Neutrophil (primary cell): ENCODE results near the gene TASL.

Experiments used
- H3K27ac ChIP-seq: fragments of 200-600 bp; sonication (generic); 2 replicates; pipeline ENCODE4 v1.5.1; 2016; ENCODE audit warnings: mild to moderate bottlenecking, moderate library complexity
- H3K27me3 ChIP-seq: fragments of 200-600 bp; sonication (generic); 2 replicates; pipeline ENCODE4 v1.6.0; 2016; ENCODE audit warnings: mild to moderate bottlenecking
- H3K36me3 ChIP-seq: fragments of 200-600 bp; sonication (generic); 2 replicates; pipeline ENCODE4 v1.5.1; 2017
- H3K4me1 ChIP-seq, 2 experiments: fragments of 200-600 bp in 1 of 2; sonication (generic) in 1 of 2; 1 replicate in 1 of 2; 2 replicates in 1 of 2; pipeline versions ENCODE4 v1.5.1 to v1.6.1; 2013 to 2016; ENCODE audit warnings: low read depth in 1 of 2, low read length in 1 of 2, mild to moderate bottlenecking in 1 of 2, moderate library complexity in 1 of 2; ENCODE audit not compliant: control insufficient read depth in 1 of 2, insufficient read depth in 1 of 2
- H3K4me3 ChIP-seq, 2 experiments: fragments of 200-600 bp in 1 of 2; sonication (generic) in 1 of 2; 1 replicate in 1 of 2; 2 replicates in 1 of 2; pipeline ENCODE4 v1.5.1; 2013 to 2016; ENCODE audit warnings: low read depth in 1 of 2, low read length in 1 of 2, mild to moderate bottlenecking in 1 of 2, moderate library complexity in 1 of 2
- H3K9me3 ChIP-seq: fragments of 200-600 bp; sonication (generic); 2 replicates; pipeline ENCODE4 v1.5.1; 2016
- CTCF ChIP-seq: fragments of 200-600 bp; sonication (generic); IDR thresholded peaks from 2 replicates; pipeline ENCODE4 v1.5.1; 2016; ENCODE audit warnings: antibody characterized with exemption

Gene TASL

GRCh38 chrX:30618160-30618765 lies 40.7 kb upstream of the TASL start:
- H3K4me3 ChIP-seq = no peak overlapping the region
- H3K27ac ChIP-seq = no peak overlapping the region
- no peaks in the 10 kb centered on the region for H3K36me3 ChIP-seq
- no peak for TF ChIP-seq CTCF
- peaks cover 5 to 8% of the 10 kb centered on the region in 2 experiments for H3K4me1 ChIP-seq
- no peaks in the 10 kb centered on the region for H3K27me3 ChIP-seq
- no peaks in the 10 kb centered on the region for H3K9me3 ChIP-seq

- Histone ChIP-seq H3K36me3 (no peaks in the 10 kb centered on the region), H3K27me3 (no peaks in the 10 kb centered on the region), H3K27ac (no peak overlapping the region), H3K9me3 (no peaks in the 10 kb centered on the region), H3K4me1 (peaks cover 23 to 33% of the 10 kb centered on the region in 2 experiments), H3K4me3 (no peak overlapping the region)
- TF ChIP-seq CTCF = no peak
Measured at GRCh38 chrX:30615229-30615628, 37.7 kb upstream of the TASL start.

- no peaks in the 10 kb centered on the region for H3K9me3 ChIP-seq
- H3K4me3 ChIP-seq = peak overlapping the region; percentile 49 to 60
- H3K27ac ChIP-seq = peak overlapping the region; percentile 87
- no peaks in the 10 kb centered on the region for H3K27me3 ChIP-seq
- no peak for TF ChIP-seq CTCF
- no peaks in the 10 kb centered on the region for H3K36me3 ChIP-seq
- H3K4me1 ChIP-seq = peaks cover 23 to 33% of the 10 kb centered on the region in 2 experiments
Measured at GRCh38 chrX:30613721-30614120, 36.2 kb upstream of the TASL start.

GRCh38 chrX:30612250-30612655 lies 34.7 kb upstream of the TASL start:
- no peaks in the 10 kb centered on the region for H3K9me3 ChIP-seq
- TF ChIP-seq CTCF = no peak
- no peaks in the 10 kb centered on the region for H3K27me3 ChIP-seq
- peak overlapping the region; percentile 87 for H3K27ac ChIP-seq
- H3K36me3 ChIP-seq = no peaks in the 10 kb centered on the region
- peak overlapping the region; percentile 49 to 60 for H3K4me3 ChIP-seq
- H3K4me1 ChIP-seq = peaks cover 23 to 33% of the 10 kb centered on the region in 2 experiments

- H3K27me3 ChIP-seq = no peaks in the 10 kb centered on the region
- peaks cover 23 to 33% of the 10 kb centered on the region in 2 experiments for H3K4me1 ChIP-seq
- H3K4me3 ChIP-seq = no peak overlapping the region
- TF ChIP-seq CTCF = no peak
- H3K27ac ChIP-seq = no peak overlapping the region
- no peaks in the 10 kb centered on the region for H3K36me3 ChIP-seq
- H3K9me3 ChIP-seq = no peaks in the 10 kb centered on the region
Measured at GRCh38 chrX:30610026-30610425, 32.5 kb upstream of the TASL start.
